Activated CD8-positive, alpha-beta memory T cell treated with anti-CD3 and anti-CD28 coated beads, Interleukin-2, amount 50 U/mL, for 24 hours (primary cell): Measurements from ENCODE around the gene ABR.
"Not testable (repeated sequence)": the region's sequence is repeated elsewhere in the genome, so short reads cannot be mapped to it uniquely, and the experiment has no call there.

Source experiments
- DNase-seq: peaks from one replicate; pipeline ENCODE4 v3.0.0-alpha.2; 2020; ENCODE audit errors: extremely low read depth

ABR gene

GRCh38 chr17:1047879-1048470 is 131.8 kb downstream of the ABR start:
- DNase-seq: no peak

GRCh38 chr17:1047177-1047878 is 132.5 kb downstream of the ABR start:
- no peak for DNase-seq

GRCh38 chr17:1045456-1045855 is 134.3 kb downstream of the ABR start:
- no peak for DNase-seq

DNA sequence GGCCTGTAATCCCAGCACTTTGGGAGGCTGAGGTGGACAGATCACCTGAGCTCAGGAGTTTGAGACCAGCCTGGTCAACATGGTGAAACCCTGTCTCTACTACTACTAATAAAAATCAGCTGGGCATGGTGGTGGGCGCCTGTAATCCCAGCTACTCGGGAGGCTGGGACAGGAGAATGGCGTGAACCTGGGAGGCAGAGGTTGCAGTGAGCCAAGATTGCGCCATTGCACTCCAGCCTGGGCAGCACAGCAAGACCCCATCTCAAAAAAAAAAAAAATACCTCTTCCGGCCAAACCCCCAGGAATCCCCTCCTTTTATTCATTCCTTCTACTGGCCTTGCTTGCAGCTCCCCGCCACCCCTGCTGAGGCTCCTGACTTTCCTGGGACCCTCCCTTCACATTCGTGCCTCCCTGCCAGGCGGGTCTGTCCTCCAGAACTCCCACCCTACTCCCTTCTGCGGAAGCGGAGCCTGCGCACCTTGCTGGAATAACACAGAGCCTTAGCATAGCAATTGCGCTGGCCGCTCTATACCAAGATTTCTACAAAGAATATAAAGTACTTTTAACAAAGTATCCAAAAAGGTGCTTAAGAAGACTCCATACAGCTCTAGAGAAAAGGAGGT is 135.3 kb downstream of the ABR start:
- DNase-seq: not testable (repeated sequence)

DNA sequence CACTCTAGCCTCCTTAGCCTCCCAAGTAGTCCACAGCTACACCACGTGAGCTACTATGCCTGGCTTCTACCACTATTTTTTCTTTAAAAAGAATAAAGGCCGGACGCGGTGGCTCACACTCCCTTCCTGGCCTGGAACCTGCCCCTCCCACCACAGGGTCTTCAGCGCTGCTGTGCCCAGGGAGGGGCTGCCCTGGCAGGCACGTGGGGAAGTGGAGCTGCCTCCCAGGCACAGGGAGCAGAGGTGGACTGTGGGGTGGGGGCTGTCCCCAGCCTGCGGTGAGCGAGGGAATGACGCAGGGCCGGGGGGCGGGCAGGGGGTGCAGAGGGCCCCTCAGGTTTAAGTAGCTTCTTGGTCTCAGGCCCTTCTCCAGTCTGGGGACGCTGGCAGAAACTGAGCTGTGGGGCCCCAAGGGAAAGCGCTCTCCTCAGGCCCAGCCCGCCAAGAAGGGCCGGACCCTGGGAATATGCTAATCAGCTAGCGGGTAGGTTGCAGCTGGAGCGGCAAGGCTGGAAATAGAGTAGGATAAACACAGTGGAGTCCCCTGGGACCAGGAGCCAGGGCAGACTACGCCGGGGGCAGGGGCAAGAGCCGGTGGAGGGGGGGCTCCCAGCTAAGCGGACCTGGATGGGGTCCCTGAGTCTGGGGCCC is 136.1 kb downstream of the ABR start:
- DNase-seq: no peak

GRCh38 chr17:1042486-1042885 is 137.3 kb downstream of the ABR start:
- DNase-seq: no peak

DNA sequence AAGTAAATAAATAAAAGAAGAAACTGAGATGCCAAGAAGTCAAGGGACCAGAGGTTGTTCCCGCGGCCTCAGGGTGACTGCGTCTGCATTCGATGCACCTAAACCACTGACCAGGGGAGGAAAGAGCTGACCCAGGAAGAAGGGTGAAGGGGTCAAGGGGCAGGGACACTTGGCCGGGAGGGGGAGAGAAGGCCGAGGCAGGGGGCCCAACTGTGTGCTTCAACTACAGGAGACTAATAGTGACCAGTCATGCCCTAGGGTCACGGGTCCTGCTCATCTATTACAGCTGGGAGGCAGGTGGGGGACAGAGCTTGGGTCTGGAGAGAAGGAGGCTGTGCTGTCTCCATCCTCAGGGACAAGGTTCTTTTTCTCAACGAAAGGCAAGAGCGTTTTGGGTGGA is 138.0 kb downstream of the ABR start:
- no peak for DNase-seq

DNA sequence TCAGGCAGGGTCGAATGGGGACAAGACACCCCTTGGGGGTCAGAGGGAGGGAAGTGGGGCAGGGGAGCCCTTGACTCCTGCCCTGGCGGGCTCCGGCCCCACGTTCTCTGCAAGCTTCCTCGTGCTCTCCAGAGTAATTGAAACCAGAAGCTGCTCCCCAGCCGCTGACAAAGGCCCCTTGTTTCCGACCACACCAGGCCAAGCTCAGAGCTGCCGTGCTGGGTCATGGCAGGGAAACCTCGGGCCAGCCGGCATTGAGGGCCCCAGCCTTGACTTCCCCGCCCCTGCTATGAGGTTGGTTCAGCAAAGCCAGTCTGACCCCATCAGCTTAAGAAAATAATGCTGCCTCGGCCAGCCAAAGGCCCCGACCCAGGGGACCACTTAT is 139.6 kb downstream of the ABR start:
- DNase-seq: no peak

DNA sequence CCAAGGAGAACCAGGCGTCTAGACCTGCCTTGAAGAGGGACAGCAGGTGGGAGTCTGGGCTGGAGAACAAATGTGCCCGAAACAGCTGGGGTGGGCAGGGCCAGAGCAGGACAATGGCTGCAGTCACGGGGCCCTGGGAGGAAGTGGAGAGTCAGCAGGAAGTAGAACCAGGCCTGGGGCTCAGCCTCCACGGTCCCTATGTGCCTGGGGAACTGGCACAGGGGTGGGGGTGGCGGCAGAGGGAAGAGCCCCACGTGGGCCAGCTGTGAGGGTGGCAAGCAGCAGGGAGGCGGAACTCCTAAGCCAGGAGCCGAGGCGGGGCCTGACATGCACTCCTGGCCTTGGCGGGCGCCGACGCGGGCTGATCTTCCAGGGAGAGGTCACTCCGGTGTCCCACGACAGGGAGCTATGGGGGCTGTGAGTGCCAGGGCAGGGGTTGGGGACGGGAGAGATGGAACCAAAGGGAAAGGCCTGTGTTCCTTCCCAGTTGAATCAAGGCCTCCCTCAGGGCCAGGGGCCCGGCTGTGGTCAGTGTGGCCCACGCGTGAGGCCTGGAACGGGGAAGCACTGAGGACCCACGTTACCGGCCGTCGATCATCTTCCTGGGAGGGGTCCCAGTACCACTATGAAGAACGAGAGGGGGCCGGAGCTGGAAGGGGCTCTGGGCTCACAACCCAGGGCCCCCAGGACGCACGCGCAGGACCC is 140.1 kb downstream of the ABR start:
- DNase-seq: no peak

DNA sequence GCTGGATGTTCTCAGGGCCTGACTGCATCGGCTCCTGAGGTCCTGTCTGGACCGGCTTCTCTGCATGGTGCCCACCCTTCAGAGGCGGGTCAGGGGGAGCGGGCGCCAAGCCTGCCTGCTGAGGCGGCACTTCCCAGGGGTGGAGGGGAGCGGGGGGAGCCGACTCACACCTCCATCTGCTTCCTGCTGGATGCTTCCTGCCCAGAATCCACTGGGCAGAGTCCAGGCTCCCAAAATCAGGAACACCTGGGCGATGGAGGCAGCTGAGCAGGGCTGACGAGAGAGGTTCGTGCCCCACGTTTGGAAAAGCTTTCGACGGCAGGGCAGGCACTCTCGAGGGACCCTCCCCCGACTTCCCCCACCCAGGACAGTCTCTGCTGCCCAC is 140.7 kb downstream of the ABR start:
- DNase-seq: no peak

DNA sequence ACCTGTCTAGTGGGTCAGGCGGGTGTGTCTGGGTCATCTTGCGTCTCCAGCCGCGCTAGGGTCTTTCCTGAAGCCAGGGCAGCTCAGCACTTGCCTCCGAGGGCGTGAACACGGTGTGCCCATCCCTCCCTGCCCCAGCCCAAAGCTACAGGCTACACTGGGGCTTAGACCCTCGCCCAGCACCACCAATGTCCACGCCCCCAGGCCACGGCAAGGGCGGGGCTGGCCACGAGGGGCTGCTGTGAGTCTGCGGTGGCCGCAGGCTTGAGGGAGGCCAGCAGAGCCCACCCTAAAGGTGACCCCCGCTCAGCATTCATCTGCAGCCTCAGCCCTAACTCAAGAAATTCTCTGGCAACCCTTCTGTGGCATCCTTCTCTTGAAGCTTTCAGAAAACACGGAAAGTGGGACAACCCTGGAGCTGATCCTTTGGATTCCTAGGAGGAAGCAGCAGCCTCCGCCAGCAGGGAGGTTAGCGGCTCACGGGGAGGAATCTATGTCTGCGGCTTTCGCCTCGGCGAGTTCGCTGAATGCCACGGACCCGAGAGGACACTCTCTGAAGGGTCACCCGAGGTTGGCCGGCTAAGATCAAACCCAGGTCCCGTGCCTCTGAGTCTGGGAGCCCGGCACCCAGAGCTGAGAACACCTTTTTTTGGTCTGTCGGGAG is 141.2 kb downstream of the ABR start:
- no peak for DNase-seq

- DNase-seq: no peak
Observed at GRCh38 chr17:1037238-1037879, 142.4 kb downstream of the ABR start.

GRCh38 chr17:1036845-1037237 is 142.9 kb downstream of the ABR start:
- DNase-seq: no peak

- no peak for DNase-seq
Observed at GRCh38 chr17:1036171-1036844, 143.5 kb downstream of the ABR start.

GRCh38 chr17:1035546-1036170 is 144.1 kb downstream of the ABR start:
- DNase-seq: no peak

DNA sequence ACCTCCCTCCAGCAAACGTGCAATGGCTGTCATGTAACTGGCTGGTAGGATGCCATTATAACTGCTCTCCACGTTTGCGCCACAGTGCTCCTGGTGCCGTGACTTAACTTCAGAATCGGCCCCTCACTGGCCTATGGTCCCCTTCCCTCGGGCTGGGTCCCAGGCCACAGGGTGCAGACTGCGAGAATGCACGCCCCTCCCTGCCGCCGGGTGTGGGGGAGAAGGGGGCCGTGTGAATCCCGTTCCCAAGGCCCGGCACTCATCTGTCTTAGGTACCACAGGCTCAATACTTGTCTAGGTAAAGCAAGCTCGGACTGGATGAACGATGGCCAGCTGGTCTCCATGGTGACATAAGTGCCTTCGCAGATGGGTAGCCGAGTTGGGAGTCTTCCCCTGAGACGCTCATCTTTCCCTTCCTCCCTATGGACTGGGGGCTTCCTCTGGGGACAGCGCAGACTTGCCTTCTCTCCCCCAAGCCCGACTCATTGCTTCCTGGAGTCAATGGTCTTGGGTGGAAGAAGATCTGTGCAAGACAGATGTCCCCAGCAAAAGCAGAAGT is 145.1 kb downstream of the ABR start:
- no peak for DNase-seq

DNA sequence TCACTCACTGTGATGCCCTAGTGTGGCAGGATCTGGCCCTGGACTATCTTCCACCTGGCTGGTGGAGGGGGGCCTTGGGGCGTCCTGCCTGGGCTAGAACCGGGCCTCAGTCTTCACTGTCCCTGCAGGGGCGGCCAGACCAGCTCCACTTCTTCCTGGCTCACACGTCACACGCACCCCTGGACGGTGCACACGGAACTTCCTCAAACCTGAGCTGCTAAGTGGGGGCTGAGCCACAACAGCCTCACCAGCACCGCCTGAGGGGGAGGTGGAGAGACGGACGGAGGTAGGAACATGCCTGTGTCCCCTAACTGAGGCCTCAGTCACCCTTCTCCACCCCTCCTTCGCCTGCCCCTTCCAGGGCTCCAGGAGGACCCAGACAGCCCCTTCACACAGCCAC is 146.3 kb downstream of the ABR start:
- no peak for DNase-seq

DNA sequence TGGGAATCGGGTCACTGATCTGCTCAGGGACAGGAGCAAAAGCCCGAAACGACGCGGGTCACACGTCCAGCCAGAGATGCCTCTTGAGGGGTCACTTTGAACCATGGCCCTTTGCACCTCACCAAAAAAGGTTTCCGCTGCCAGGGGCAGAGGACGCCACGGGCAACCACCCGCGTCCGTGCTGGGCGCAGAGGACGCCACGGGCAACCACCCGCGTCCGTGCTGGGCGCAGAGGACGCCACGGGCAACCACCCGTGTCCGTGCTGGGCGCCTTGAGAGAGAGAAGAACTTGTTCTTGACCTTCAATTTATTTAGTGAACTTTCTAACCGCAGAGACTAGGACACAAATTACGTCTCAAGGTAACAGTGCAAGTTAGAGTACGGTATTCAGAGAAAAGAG is 147.4 kb downstream of the ABR start:
- no peak for DNase-seq

- DNase-seq: no peak
Observed at GRCh38 chr17:1031711-1032110, 148.1 kb downstream of the ABR start.
